Measurements from ENCODE around the gene MARCHF6. TPM values are rescaled to one million over a fixed set of nuclear protein-coding genes. Genes with fewer than 3 reads are reported as not detected.
"Not testable (repeated sequence)": the region's sequence is repeated elsewhere in the genome, so short reads cannot be mapped to it uniquely, and the experiment has no call there.

Gene MARCHF6
- total and polyA plus RNA-seq, 9 donors, result 59.0 to 225 (median 146) TPM

DNA sequence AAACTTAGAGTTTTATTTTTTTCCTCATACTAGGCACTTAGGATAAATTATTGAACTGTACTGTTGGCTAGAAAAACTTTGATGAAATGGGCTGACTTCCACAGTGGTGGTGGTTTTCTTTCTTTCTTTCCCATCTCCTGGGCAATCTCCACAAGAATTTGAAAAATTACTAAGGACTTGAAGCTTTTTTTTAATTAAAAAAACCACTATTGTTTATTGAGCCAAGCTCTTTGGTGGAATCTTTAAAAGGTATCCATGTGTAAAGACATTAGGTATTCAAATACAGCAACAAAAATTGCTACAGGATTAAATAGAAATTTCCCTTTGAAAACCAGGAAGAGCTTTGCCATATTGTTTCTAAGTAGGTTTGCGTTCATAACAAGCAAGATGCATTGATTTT is 14.1 kb downstream of the MARCHF6 start:
- Histone ChIP-seq H3K4me3 (no peak overlapping the region), H3K36me3 (no peaks in the 10 kb centered on the region), H3K27me3 (no peaks in the 10 kb centered on the region), H3K27ac (no peak overlapping the region), H3K4me1 (ENCODE audit: insufficient read depth) (peaks cover 16% of the 10 kb centered on the region), H3K9me3 (no peaks in the 10 kb centered on the region)
- no peak for DNase-seq
- intact Hi-C loops (cut with DNase I), result loop anchor here in 1 of 4 donors (10.0 kb wide), 1 partner anchor 67 kb away; no protein-coding TSS in a partner anchor
- 86 to 91% (median 86%) methylated on average over 1 of the region's 1 CpG for WGBS, 3 donors
- TF ChIP-seq CTCF (IDR thresholded peaks at IDR 0.05) (no peak), EP300 (IDR thresholded peaks at IDR 0.05) (no peak), POLR2A (IDR thresholded peaks at IDR 0.05) (no peak)

GRCh38 chr5:10370931-10371330 is 17.4 kb downstream of the MARCHF6 start:
- no peak for DNase-seq
- H3K27ac ChIP-seq, result no peak overlapping the region

GRCh38 chr5:10371369-10371768 is 17.9 kb downstream of the MARCHF6 start:
- H3K27me3 ChIP-seq; H3K4me3 ChIP-seq; intact Hi-C loops (cut with DNase I); H3K9me3 ChIP-seq; DNase-seq; H3K36me3 ChIP-seq; H3K27ac ChIP-seq: not testable (repeated sequence)
- H3K4me1 ChIP-seq (ENCODE audit: insufficient read depth), result peaks cover 27% of the 10 kb centered on the region
- 61 to 68% (median 65%) methylated on average over 2 of the region's 2 CpGs for whole genome bisulfite sequencing, 3 donors

More at GRCh38 chr5:10370931-10371330, 17.4 kb downstream of the MARCHF6 start:
- WGBS, 3 donors, result 78 to 82% (median 79%) methylated on average over 2 of the region's 2 CpGs
- no peaks in the 10 kb centered on the region for H3K9me3 ChIP-seq
- H3K4me1 ChIP-seq (ENCODE audit: insufficient read depth), result peaks cover 28% of the 10 kb centered on the region
- no peaks in the 10 kb centered on the region for H3K27me3 ChIP-seq
- no peak overlapping the region for H3K4me3 ChIP-seq
- TF ChIP-seq CTCF (IDR thresholded peaks at IDR 0.05), result no peak
- TF ChIP-seq POLR2A (IDR thresholded peaks at IDR 0.05), result no peak
- TF ChIP-seq EP300 (IDR thresholded peaks at IDR 0.05), result no peak
- no peaks in the 10 kb centered on the region for H3K36me3 ChIP-seq
- intact Hi-C loops (cut with DNase I), result no loop called here

- Histone ChIP-seq H3K27ac (no peak overlapping the region), H3K4me3 (no peak overlapping the region), H3K36me3 (no peaks in the 10 kb centered on the region), H3K4me1 (ENCODE audit: insufficient read depth) (peaks cover 29% of the 10 kb centered on the region), H3K9me3 (no peaks in the 10 kb centered on the region), H3K27me3 (no peaks in the 10 kb centered on the region)
- DNase-seq, result no peak
- WGBS, 3 donors, result 87 to 93% (median 92%) methylated on average over 8 of the region's 8 CpGs
- intact Hi-C loops (cut with DNase I), result no loop called here
- TF ChIP-seq POLR2A (IDR thresholded peaks at IDR 0.05), result no peak
- TF ChIP-seq CTCF (IDR thresholded peaks at IDR 0.05), result no peak
- no peak for TF ChIP-seq EP300 (IDR thresholded peaks at IDR 0.05)
These were observed 19.5 kb downstream of the MARCHF6 start for GRCh38 chr5:10372726-10373709.
